HCT116 (cell line): ENCODE data around the gene TAC4. TPM values are rescaled to one million over a fixed set of nuclear protein-coding genes. Genes with fewer than 3 reads are reported as not detected.

Source experiments
- ATAC-seq: fragments of 200-7000 bp; cut with Tn5 transposase; 2 replicates; pipeline ENCODE4 v1.9.1; 2020; ENCODE audit warnings: mild to moderate bottlenecking, moderate library complexity
- BruUV-seq: library from RNA; stranded (reverse); fragments of 400-500 nt; replicated peaks from 2 replicates; lab custom pipeline; 2021; lab: Mats Ljungman, UMichigan
- CTCF ChIA-PET: fragments of 300-600 bp; sonication (Branson Sonifier 250); formaldehyde crosslinking; loops from one replicate; lab custom pipeline; 2021; ENCODE audit warnings: antibody characterized with exemption; lab: Charles Lee
- POLR2A ChIA-PET: fragments of 300-600, 350-600 bp; sonication (Branson Sonifier 250); formaldehyde crosslinking; loops from one replicate; lab custom pipeline; 2021; ENCODE audit warnings: antibody characterized with exemption; lab: Charles Lee
- RAD21 ChIA-PET, 2 experiments: fragments of 300-600 bp; sonication (Branson Sonifier 250); formaldehyde crosslinking; loops; one replicate each; lab custom pipeline; 2023; ENCODE audit warnings: low total read pairs in 2 of 2; ENCODE audit not compliant: uncharacterized antibody in 2 of 2, unreplicated experiment in 2 of 2, low non-redundant PET in 1 of 2; lab: Charles Lee
- DNase-seq: peaks from one replicate; pipeline ENCODE4 v3.0.0-alpha.2; 2010; ENCODE audit warnings: low read depth, low spot score
- H2AFZ ChIP-seq: fragments of 200-600 bp; shearing (Covaris generic), sonication (generic); 2 replicates; pipeline ENCODE4 v1.6.1; 2017; ENCODE audit warnings: low read depth, mixed run types, mixed read lengths, antibody characterized with exemption, low read length; ENCODE audit not compliant: poor library complexity, severe bottlenecking
- H3K27ac ChIP-seq: 2 replicates; pipeline ENCODE4 v1.5.1; 2012; ENCODE audit warnings: low read depth, low read length
- H3K27me3 ChIP-seq: fragments of 200-600 bp; sonication (generic); 2 replicates; pipeline ENCODE4 v1.6.1; 2016; ENCODE audit warnings: mixed run types, low read length, mixed read lengths; ENCODE audit not compliant: insufficient read depth
- H3K36me3 ChIP-seq, 2 experiments: fragments of 200-500 bp in 1 of 2; fragments of 200-600 bp in 1 of 2; sonication (Bioruptor generic) in 1 of 2; sonication (generic) in 1 of 2; 2 replicates each; pipeline versions ENCODE4 v1.5.1 to v1.6.1; 2014 to 2016; ENCODE audit warnings: low read length in 2 of 2, inconsistent platforms in 1 of 2, mixed read lengths in 1 of 2, mixed run types in 1 of 2; ENCODE audit not compliant: insufficient read depth in 2 of 2, control insufficient read depth in 1 of 2
- H3K4me1 ChIP-seq, 2 experiments: fragments of 200-600 bp in 1 of 2; sonication (generic) in 1 of 2; 2 replicates each; pipeline versions ENCODE4 v1.5.1 to v1.6.1; 2012 to 2017; ENCODE audit warnings: low read length in 2 of 2, inconsistent platforms in 1 of 2, mild to moderate bottlenecking in 1 of 2, mixed read lengths in 1 of 2, mixed run types in 1 of 2, moderate library complexity in 1 of 2; ENCODE audit not compliant: insufficient read depth in 2 of 2, control insufficient read depth in 1 of 2
- H3K4me2 ChIP-seq: fragments of 200-600 bp; sonication (generic); 2 replicates; pipeline ENCODE4 v1.6.1; 2017; ENCODE audit warnings: mixed run types, low read length, mixed read lengths
- H3K4me3 ChIP-seq, 2 experiments: fragments of 200-600 bp in 1 of 2; sonication (generic) in 1 of 2; replicated peaks in 1 of 2; 2 replicates each; pipeline ENCODE4 v1.5.1; 2011 to 2016; ENCODE audit warnings: low read length in 2 of 2, control low read depth in 1 of 2, low read depth in 1 of 2, mild to moderate bottlenecking in 1 of 2, mixed read lengths in 1 of 2, mixed run types in 1 of 2
- H3K79me2 ChIP-seq: fragments of 200-600 bp; sonication (generic); 2 replicates; pipeline ENCODE4 v1.6.1; 2017; ENCODE audit warnings: mild to moderate bottlenecking, mixed run types, low read length, moderate library complexity, mixed read lengths; ENCODE audit not compliant: insufficient read depth
- H3K9ac ChIP-seq: fragments of 200-600 bp; sonication (generic); 2 replicates; pipeline ENCODE4 v1.6.1; 2016; ENCODE audit warnings: low read length, mixed read lengths
- H3K9me2 ChIP-seq: fragments of 200-600 bp; sonication (generic), shearing (Covaris generic); 2 replicates; pipeline ENCODE4 v1.6.1; 2017; ENCODE audit warnings: mixed run types, mild to moderate bottlenecking, moderate library complexity; ENCODE audit not compliant: insufficient read depth
- H3K9me3 ChIP-seq, 2 experiments: fragments of 200-500 bp in 1 of 2; fragments of 200-600 bp in 1 of 2; sonication (Bioruptor generic) in 1 of 2; sonication (generic) in 1 of 2; 2 replicates each; pipeline ENCODE4 v1.6.1; 2014 to 2017; ENCODE audit warnings: low read length in 2 of 2, mixed read lengths in 2 of 2, inconsistent platforms in 1 of 2, low read depth in 1 of 2, mild to moderate bottlenecking in 1 of 2, mixed run types in 1 of 2, moderate library complexity in 1 of 2; ENCODE audit not compliant: control insufficient read depth in 1 of 2, insufficient read depth in 1 of 2
- H4K20me1 ChIP-seq: fragments of 200-600 bp; sonication (generic), shearing (Covaris generic); 2 replicates; pipeline ENCODE4 v1.6.1; 2017; ENCODE audit warnings: mixed run types, mild to moderate bottlenecking, moderate library complexity; ENCODE audit not compliant: insufficient read depth
- CBX3 ChIP-seq: IDR thresholded peaks from 2 replicates; pipeline ENCODE4 v1.6.1; 2012; ENCODE audit warnings: low read depth
- EZH2phosphoT487 ChIP-seq: fragments of 200-600 bp; IDR thresholded peaks from 2 replicates; pipeline ENCODE4 v1.6.1; 2018; ENCODE audit warnings: antibody characterized with exemption, borderline replicate concordance
- SIN3A ChIP-seq: IDR thresholded peaks from 2 replicates; pipeline ENCODE4 v1.6.1; 2012; ENCODE audit warnings: low read depth
- SP1 ChIP-seq: IDR thresholded peaks from 2 replicates; pipeline ENCODE4 v1.6.1; 2012; ENCODE audit warnings: low read depth
- SRF ChIP-seq: IDR thresholded peaks from 2 replicates; pipeline ENCODE4 v1.6.1; 2012; ENCODE audit warnings: low read depth
- TCF7L2 ChIP-seq: IDR thresholded peaks from 2 replicates; pipeline ENCODE4 v1.7.0; 2011; ENCODE audit warnings: borderline replicate concordance, inconsistent platforms; ENCODE audit not compliant: insufficient read depth, insufficient read length; ENCODE audit errors: extremely low read depth
- YY1 ChIP-seq: IDR thresholded peaks from 2 replicates; pipeline ENCODE4 v1.6.1; 2011; ENCODE audit warnings: low read length, low read depth, moderate library complexity, mild to moderate bottlenecking; ENCODE audit not compliant: insufficient replicate concordance; ENCODE audit errors: extremely low read depth
- ZNF274 ChIP-seq: fragments of 200-500 bp; sonication (Bioruptor generic); IDR thresholded peaks from 2 replicates; pipeline ENCODE4 v1.6.1; 2014; ENCODE audit warnings: mild to moderate bottlenecking, low read depth, low read length, inconsistent platforms
- intact Hi-C: fragments of 100-400 bp; cut with micrococcal nuclease; formaldehyde crosslinking; loops from 2 replicates; pipeline ENCODE4 v1.10.0; 2022
- total RNA-seq: library from RNA; stranded (reverse); gene quantifications from one replicate; pipeline ENCODE4 v1.2.1, GENCODE V29; 2021; ENCODE audit not compliant: unreplicated experiment
- TF ChIP-seq, protein P1 (sequence below): IDR thresholded peaks from 2 replicates; pipeline ENCODE4 v1.6.1; 2012

Gene TAC4
- total RNA-seq, 1 experiment from 2014 or later = not detected

DNA sequence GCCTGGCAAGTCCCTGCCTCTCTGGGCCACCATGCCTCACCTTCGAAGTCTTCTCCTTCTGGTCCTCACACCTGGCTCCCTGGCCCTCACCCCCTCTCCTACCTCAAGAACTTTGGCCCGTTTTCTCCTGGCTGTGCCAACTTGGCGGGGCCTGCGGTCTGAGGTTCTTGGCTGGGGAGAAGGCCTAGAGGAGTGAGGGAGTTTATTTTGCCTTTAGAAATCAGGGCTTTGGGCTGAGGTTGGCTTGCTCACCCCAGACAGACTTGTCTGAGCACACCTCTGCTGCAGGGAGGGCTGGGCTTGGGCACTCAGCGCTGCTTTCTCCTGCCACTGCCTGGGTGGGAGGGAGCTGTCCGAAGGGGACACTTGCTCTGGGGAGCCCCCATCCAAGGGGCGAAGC is 23.3 kb upstream of the TAC4 start:
- Histone ChIP-seq H3K9ac (no peak overlapping the region), H3K4me3 (no peak overlapping the region), H3K9me3 (no peaks in the 10 kb centered on the region), H3K9me2 (no peaks in the 10 kb centered on the region), H3K4me1 (no peaks in the 10 kb centered on the region), H3K4me2 (no peak overlapping the region), H4K20me1 (no peaks in the 10 kb centered on the region), H3K36me3 (no peaks in the 10 kb centered on the region), H3K27ac (no peak overlapping the region), H3K27me3 (no peaks in the 10 kb centered on the region), H2AFZ (no peak overlapping the region), H3K79me2 (no peaks in the 10 kb centered on the region)
- TF ChIP-seq YY1 = no peak
- TF ChIP-seq, protein P1, sequence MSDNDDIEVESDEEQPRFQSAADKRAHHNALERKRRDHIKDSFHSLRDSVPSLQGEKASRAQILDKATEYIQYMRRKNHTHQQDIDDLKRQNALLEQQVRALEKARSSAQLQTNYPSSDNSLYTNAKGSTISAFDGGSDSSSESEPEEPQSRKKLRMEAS = no peak
- TF ChIP-seq ZNF274 = no peak
- no peak for TF ChIP-seq SRF
- TF ChIP-seq CBX3 = no peak
- TF ChIP-seq EZH2phosphoT487 = no peak
- TF ChIP-seq SIN3A = no peak
- TF ChIP-seq TCF7L2 = no peak
- no peak for TF ChIP-seq SP1
- ChIA-PET CTCF (no interaction called here), POLR2A (no interaction called here), RAD21 (no interaction called here)
- intact Hi-C loops = no loop called here
- DNase-seq = no peak
- no TSS peak for BruUV-seq
- no peak for ATAC-seq

DNA sequence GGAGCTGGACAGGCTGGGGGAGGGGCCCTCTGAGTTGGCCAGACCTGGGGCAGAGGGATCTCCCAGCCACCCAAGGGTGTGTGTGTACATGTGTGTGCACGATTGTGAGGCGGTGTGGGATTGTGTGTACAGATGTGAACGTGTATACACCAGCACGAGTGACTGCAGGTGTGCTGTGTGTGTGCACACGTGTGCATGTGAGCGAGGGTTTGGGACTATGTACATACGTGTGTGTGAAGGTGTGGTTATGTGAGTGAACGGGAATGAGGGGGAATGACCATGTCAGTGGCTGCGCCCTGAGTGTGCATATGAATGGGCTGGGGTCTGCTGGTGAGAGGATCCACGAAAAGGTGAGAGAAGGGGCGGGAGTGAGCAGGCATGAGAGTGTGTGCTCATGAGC is 22.4 kb upstream of the TAC4 start:
- H4K20me1 ChIP-seq = no peaks in the 10 kb centered on the region
- no peaks in the 10 kb centered on the region for H3K9me3 ChIP-seq
- H2AFZ ChIP-seq = no peak overlapping the region
- DNase-seq (no peak), ATAC-seq (no peak)
- RAD21 ChIA-PET = no interaction called here
- no peaks in the 10 kb centered on the region for H3K9me2 ChIP-seq
- H3K4me2 ChIP-seq = no peak overlapping the region
- no peak overlapping the region for H3K27ac ChIP-seq
- no peaks in the 10 kb centered on the region for H3K79me2 ChIP-seq
- H3K9ac ChIP-seq = no peak overlapping the region
- no peak for TF ChIP-seq ZNF274
- POLR2A ChIA-PET = no interaction called here
- CTCF ChIA-PET = no interaction called here
- no peaks in the 10 kb centered on the region for H3K36me3 ChIP-seq
- intact Hi-C loops = no loop called here
- H3K4me1 ChIP-seq = no peaks in the 10 kb centered on the region; a peak in 1 of 4 replicates
- H3K27me3 ChIP-seq = no peaks in the 10 kb centered on the region
- H3K4me3 ChIP-seq = no peak overlapping the region
- no TSS peak for BruUV-seq
